Transverse colon (tissue), 4 donors: ENCODE measurements around the gene STK39. TPM values are rescaled to one million over a fixed set of nuclear protein-coding genes. Genes with fewer than 3 reads are reported as not detected.

Experiments used
- DNase-seq: peaks from one replicate; pipeline ENCODE4 v3.0.0-alpha.2; 2019
- H3K27ac ChIP-seq, 4 donors: fragments of 200-600 bp; sonication (generic); 2 replicates each; pipeline ENCODE4 v1.5.1; 2016 to 2018; ENCODE audit warnings: inconsistent platforms in 4 of 4
- H3K27me3 ChIP-seq: fragments of 200-600 bp; sonication (generic); 2 replicates; pipeline ENCODE4 v1.5.1; 2017; ENCODE audit warnings: inconsistent platforms
- H3K36me3 ChIP-seq, 4 donors: fragments of 200-600 bp; sonication (generic); 2 replicates each; pipeline ENCODE4 v1.5.1; 2017 to 2019; ENCODE audit warnings: inconsistent platforms in 4 of 4
- H3K4me1 ChIP-seq, 4 donors: fragments of 200-600 bp; sonication (generic); 2 replicates each; pipeline ENCODE4 v1.5.1; 2017 to 2020; ENCODE audit warnings: inconsistent platforms in 4 of 4
- H3K4me3 ChIP-seq, 4 donors: fragments of 200-600 bp; sonication (generic); 1 replicate in 1 of 4; 2 replicates in 3 of 4; pipeline versions ENCODE4 v1.5.1 to v1.6.1; 2017 to 2019; ENCODE audit warnings: inconsistent platforms in 4 of 4
- H3K9me3 ChIP-seq, 2 donors: fragments of 200-600 bp; sonication (generic); 2 replicates each; pipeline ENCODE4 v1.5.1; 2017 to 2019; ENCODE audit warnings: inconsistent platforms in 2 of 2
- EP300 ChIP-seq: sonication (generic); formaldehyde crosslinking; IDR thresholded peaks from one replicate; pipeline ENCODE4 v1.6.1; 2017; ENCODE audit warnings: antibody characterized with exemption, low read depth
- POLR2A ChIP-seq: fragments of 450-650 bp; IDR thresholded peaks from one replicate; pipeline ENCODE4 v1.6.1; 2016; ENCODE audit warnings: antibody characterized with exemption, mild to moderate bottlenecking, moderate library complexity
- POLR2AphosphoS5 ChIP-seq, 3 donors: sonication (generic); formaldehyde crosslinking; IDR thresholded peaks; one replicate each; pipeline ENCODE4 v1.6.1; 2016; ENCODE audit warnings: antibody characterized with exemption in 3 of 3
- WGBS, 2 donors: methylation state at CpG; one replicate each; pipeline ENCODE4 v1.1.5; 2018; ENCODE audit warnings: low coverage in 1 of 2; 5-methylcytosine and 5-hydroxymethylcytosine counted together
- in situ Hi-C, 4 donors: fragments of 200-750 bp; cut with MboI; loops; one replicate each; pipeline versions ENCODE4 v1.15.0 to v1.15.1; 2017; ENCODE audit warnings: low sequenced_read_pairs in 3 of 4, low pct_ligation_motif_present in 1 of 4, low pct_unique_long_range_greater_than_20kb in 1 of 4
- intact Hi-C: fragments of 100-400 bp; cut with DNase I; formaldehyde crosslinking; loops from one replicate; pipeline ENCODE4 v1.15.1; 2023; ENCODE audit warnings: low total_unique reads
- total RNA-seq, 4 donors: library from RNA; depleted of rRNA; stranded (reverse); fragments of >200 nt; gene quantifications; one replicate each; pipeline ENCODE4 v1.1.0, GENCODE V29; 2016
- TF ChIP-seq, protein P1 (sequence below), 5 experiments: fragments of 200-600 bp in 3 of 5; fragments of 450-650 bp in 2 of 5; sonication (generic) in 3 of 5; IDR thresholded peaks; 1 replicate in 2 of 5; 2 replicates in 3 of 5; pipeline ENCODE4 v1.5.1; 2016 to 2017; ENCODE audit warnings: antibody characterized with exemption in 5 of 5, inconsistent platforms in 3 of 5, mild to moderate bottlenecking in 2 of 5, moderate library complexity in 1 of 5

STK39 gene
- total RNA-seq, 4 donors from 2014 or later, result 30.6 to 46.1 (median 36.7) TPM

DNA sequence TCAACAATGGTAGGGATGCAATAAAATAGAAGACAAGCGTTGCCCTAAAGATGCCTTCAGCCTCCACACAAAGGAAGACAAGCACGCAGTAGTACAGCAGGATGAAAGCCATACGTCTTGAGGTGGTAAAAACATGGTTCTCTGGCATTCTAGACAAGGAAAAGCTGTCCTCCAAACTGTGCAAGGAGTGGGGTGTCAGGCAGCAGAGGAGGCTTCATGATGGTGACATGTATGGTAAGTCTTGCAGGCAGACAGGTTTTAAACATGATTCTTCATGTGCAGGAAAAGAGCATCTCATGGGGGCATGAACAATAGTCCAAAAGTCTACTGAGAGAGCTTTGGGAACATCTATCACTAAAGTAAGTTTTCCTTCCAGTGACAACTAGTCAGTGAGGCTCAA lies 241.8 kb downstream of the STK39 start:
- intact Hi-C loops (no loop called here), in situ Hi-C loops (no loop called here)

DNA sequence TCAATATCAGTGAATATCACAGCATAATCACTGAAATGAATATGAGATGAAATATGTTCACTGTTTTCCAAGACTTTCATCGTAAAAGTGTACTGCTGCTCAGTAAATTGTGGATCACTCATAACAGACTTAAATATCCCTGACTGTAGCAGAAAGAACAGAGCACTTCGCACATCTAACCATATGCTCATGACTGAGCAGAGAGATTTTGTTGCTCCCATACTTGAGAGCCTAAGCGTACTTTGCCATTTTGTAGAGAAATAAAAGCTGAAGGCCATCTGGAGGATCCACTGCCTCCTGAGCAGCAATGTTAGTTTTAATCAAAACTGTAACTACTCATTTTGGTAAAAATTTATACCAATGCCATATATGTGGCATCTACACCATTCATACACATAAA lies 243.5 kb downstream of the STK39 start:
- no peak overlapping the region for H3K4me3 ChIP-seq
- no peak overlapping the region for H3K27ac ChIP-seq
- no peaks in the 10 kb centered on the region for H3K36me3 ChIP-seq
- no peaks in the 10 kb centered on the region for H3K27me3 ChIP-seq
- no peak for DNase-seq
- intact Hi-C loops, result no loop called here
- 93 to 98% methylated on average over 3 of the region's 3 CpGs for WGBS, 2 donors
- H3K9me3 ChIP-seq, result no peaks in the 10 kb centered on the region
- peaks cover 0 to 27% (median 8%) of the 10 kb centered on the region in 4 donors for H3K4me1 ChIP-seq
- TF ChIP-seq, protein P1, sequence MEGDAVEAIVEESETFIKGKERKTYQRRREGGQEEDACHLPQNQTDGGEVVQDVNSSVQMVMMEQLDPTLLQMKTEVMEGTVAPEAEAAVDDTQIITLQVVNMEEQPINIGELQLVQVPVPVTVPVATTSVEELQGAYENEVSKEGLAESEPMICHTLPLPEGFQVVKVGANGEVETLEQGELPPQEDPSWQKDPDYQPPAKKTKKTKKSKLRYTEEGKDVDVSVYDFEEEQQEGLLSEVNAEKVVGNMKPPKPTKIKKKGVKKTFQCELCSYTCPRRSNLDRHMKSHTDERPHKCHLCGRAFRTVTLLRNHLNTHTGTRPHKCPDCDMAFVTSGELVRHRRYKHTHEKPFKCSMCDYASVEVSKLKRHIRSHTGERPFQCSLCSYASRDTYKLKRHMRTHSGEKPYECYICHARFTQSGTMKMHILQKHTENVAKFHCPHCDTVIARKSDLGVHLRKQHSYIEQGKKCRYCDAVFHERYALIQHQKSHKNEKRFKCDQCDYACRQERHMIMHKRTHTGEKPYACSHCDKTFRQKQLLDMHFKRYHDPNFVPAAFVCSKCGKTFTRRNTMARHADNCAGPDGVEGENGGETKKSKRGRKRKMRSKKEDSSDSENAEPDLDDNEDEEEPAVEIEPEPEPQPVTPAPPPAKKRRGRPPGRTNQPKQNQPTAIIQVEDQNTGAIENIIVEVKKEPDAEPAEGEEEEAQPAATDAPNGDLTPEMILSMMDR (IDR thresholded peaks at IDR 0.05), result no peak
- TF ChIP-seq POLR2AphosphoS5 (IDR thresholded peaks at IDR 0.05) (no peak), EP300 (no peak), POLR2A (no peak)
- in situ Hi-C loops, result no loop called here

More for the DNA sequence above, 241.8 kb downstream of the STK39 start:
- Histone ChIP-seq H3K27me3 (no peaks in the 10 kb centered on the region), H3K36me3 (no peaks in the 10 kb centered on the region), H3K27ac (no peak overlapping the region), H3K4me3 (no peak overlapping the region), H3K9me3 (no peaks in the 10 kb centered on the region), H3K4me1 (peaks cover 0 to 27% (median 11%) of the 10 kb centered on the region in 4 donors)
- WGBS, 2 donors, result 94 to 100% methylated on average over 3 of the region's 3 CpGs
- no peak for DNase-seq
- no peak for TF ChIP-seq EP300
- TF ChIP-seq POLR2AphosphoS5 (IDR thresholded peaks at IDR 0.05), result no peak
- no peak for TF ChIP-seq POLR2A
- TF ChIP-seq, protein P1 (IDR thresholded peaks at IDR 0.05), result no peak

DNA sequence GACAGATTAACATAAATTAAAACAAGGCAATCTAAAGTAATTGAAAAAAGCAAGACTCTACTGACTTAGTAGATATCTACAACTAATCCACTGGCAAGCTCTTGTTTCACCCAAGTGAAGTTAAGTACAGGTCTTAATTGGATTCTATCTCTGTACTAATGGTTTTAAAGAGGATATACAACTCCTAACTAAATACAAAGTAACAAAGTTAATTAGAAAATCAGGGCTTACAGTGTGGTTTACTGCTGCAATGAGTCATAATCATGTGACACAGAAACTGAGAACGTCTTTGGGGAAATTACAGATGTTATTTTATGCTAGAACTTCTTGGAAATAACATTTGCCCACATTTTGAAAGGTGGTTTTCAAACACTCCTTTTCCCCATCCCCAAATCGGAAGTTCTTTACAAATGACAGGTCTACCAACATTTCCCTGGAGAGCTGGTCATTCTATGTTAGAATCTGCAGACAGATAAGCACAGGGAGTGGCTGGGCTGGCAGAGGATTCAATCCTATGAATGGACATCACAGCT lies 245.3 kb downstream of the STK39 start:
- Histone ChIP-seq H3K36me3 (no peaks in the 10 kb centered on the region), H3K27me3 (no peaks in the 10 kb centered on the region), H3K4me3 (no peak overlapping the region), H3K27ac (no peak overlapping the region), H3K4me1 (peaks cover 0 to 22% (median 7%) of the 10 kb centered on the region in 4 donors), H3K9me3 (no peaks in the 10 kb centered on the region)
- WGBS, 2 donors, result 17 to 31% methylated on average over 2 of the region's 2 CpGs
- in situ Hi-C loops (no loop called here), intact Hi-C loops (no loop called here)
- TF ChIP-seq, protein P1 (IDR thresholded peaks at IDR 0.05), result no peak
- TF ChIP-seq POLR2AphosphoS5 (IDR thresholded peaks at IDR 0.05) (no peak), POLR2A (no peak), EP300 (no peak)
- no peak for DNase-seq

DNA sequence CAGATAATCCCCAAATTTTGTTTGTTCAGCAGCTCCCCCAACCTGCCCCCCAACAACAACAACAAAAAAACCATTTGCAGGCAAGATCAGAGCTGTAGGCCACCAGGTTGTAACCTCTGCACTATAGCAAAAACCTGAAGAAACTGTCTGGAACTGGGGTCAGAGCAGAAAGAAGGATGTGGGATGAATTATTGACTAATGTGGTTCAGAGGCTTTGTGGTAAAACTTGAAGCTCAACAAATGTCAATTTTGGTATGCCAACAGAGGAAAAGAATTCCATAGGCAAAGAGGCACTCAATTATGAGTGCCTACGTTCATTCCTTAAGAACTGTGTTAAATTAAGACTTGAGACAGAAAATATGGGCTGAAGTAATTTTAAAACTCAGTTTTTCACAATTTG lies 255.1 kb downstream of the STK39 start:
- Histone ChIP-seq H3K27ac (no peak overlapping the region), H3K9me3 (no peaks in the 10 kb centered on the region), H3K4me3 (no peak overlapping the region), H3K36me3 (no peaks in the 10 kb centered on the region), H3K4me1 (no peaks in the 10 kb centered on the region), H3K27me3 (no peaks in the 10 kb centered on the region)
- intact Hi-C loops (no loop called here), in situ Hi-C loops (no loop called here)
- 88 to 94% methylated on average over 1 of the region's 1 CpG for WGBS, 2 donors
- TF ChIP-seq POLR2AphosphoS5 (IDR thresholded peaks at IDR 0.05), result no peak
- TF ChIP-seq EP300, result no peak
- TF ChIP-seq POLR2A, result no peak
- TF ChIP-seq, protein P1 (IDR thresholded peaks at IDR 0.05), result no peak
- DNase-seq, result no peak
